Measurements from ENCODE around the gene HMCES.
"Not testable (repeated sequence)": the region's sequence is repeated elsewhere in the genome, so short reads cannot be mapped to it uniquely, and the experiment has no call there.

HMCES gene

GRCh38 chr3:129347458-129347845, 68.8 kb downstream of the HMCES start:
- Histone ChIP-seq H3K4me3 (ENCODE audit: low read depth, low read length) (no peak overlapping the region), H3K36me3 (ENCODE audit: control insufficient read depth in 2 of 2, insufficient read depth in 1 of 2, low read length in 2 of 2) (no peaks in the 10 kb centered on the region), H3K9me3 (ENCODE audit: control insufficient read depth, insufficient read depth, low read depth, low read length) (no peaks in the 10 kb centered on the region), H3K4me1 (ENCODE audit: control insufficient read depth, insufficient read depth, low read length) (no peaks in the 10 kb centered on the region), H3K27ac (ENCODE audit: extremely low read depth, low read depth, low read length) (no peak overlapping the region)
- ChIA-PET CTCF (interaction anchor here (0.8 kb wide), 1 partner anchor 19 kb away, joined by 5 read pairs; no protein-coding TSS in a partner anchor), POLR2A (no interaction called here)
- TF ChIP-seq GLIS1 (tag by site-specific recombination; IDR thresholded peaks at IDR 0.05) (no peak), ZNF623 (tag by site-specific recombination; IDR thresholded peaks at IDR 0.05) (no peak), ZNF558 (tag by site-specific recombination; IDR thresholded peaks at IDR 0.05) (no peak), ZNF324 (tag by site-specific recombination; IDR thresholded peaks at IDR 0.05) (no peak), ZNF366 (tag by site-specific recombination; conservative IDR thresholded peaks at IDR 0.05) (no peak), ZNF266 (tag by site-specific recombination; IDR thresholded peaks at IDR 0.05; ENCODE audit: low read depth) (no peak), ZNF624 (tag by site-specific recombination; IDR thresholded peaks at IDR 0.05) (no peak), ZNF10 (tag by site-specific recombination; IDR thresholded peaks at IDR 0.05) (no peak), ZBTB21 (tag by site-specific recombination; IDR thresholded peaks at IDR 0.05) (no peak), ZNF18 (tag by site-specific recombination; IDR thresholded peaks at IDR 0.05) (no peak), ZNF610 (tag by site-specific recombination; IDR thresholded peaks at IDR 0.05; ENCODE audit: borderline replicate concordance) (no peak), ZNF776 (tag by site-specific recombination; IDR thresholded peaks at IDR 0.05; ENCODE audit: borderline replicate concordance) (no peak), OSR2 (tag by site-specific recombination; IDR thresholded peaks at IDR 0.05) (no peak), ZNF274 (IDR thresholded peaks at IDR 0.05; ENCODE audit: low read length) (no peak), ZNF274 (tag by site-specific recombination; IDR thresholded peaks at IDR 0.05; ENCODE audit: borderline replicate concordance) (no peak), YY2 (tag by site-specific recombination; IDR thresholded peaks at IDR 0.05) (no peak), MYNN (tag by site-specific recombination; IDR thresholded peaks at IDR 0.05; ENCODE audit: borderline replicate concordance) (no peak), YY1 (tag by site-specific recombination; IDR thresholded peaks at IDR 0.05) (no peak), SALL2 (tag by site-specific recombination; IDR thresholded peaks at IDR 0.05; ENCODE audit: borderline replicate concordance) (no peak), BCL11A (tag by site-specific recombination; IDR thresholded peaks at IDR 0.05; ENCODE audit: low read depth) (no peak)

- ChIA-PET CTCF (interaction anchor here (0.7 kb wide), 1 partner anchor 477 kb away, joined by 3 read pairs; no protein-coding TSS in a partner anchor), POLR2A (no interaction called here)
- H3K4me1 ChIP-seq (ENCODE audit: control insufficient read depth, insufficient read depth, low read length), result no peaks in the 10 kb centered on the region
- H3K27ac ChIP-seq (ENCODE audit: extremely low read depth, low read depth, low read length), result no peak overlapping the region
- no peaks in the 10 kb centered on the region for H3K36me3 ChIP-seq (ENCODE audit: control insufficient read depth in 2 of 2, insufficient read depth in 1 of 2, low read length in 2 of 2)
- H3K9me3 ChIP-seq (ENCODE audit: control insufficient read depth, insufficient read depth, low read depth, low read length), result no peaks in the 10 kb centered on the region
- H3K4me3 ChIP-seq (ENCODE audit: low read depth, low read length), result no peak overlapping the region
- TF ChIP-seq ZNF777 (tag by site-specific recombination; IDR thresholded peaks at IDR 0.05; ENCODE audit: borderline replicate concordance) (no peak), ZNF623 (tag by site-specific recombination; IDR thresholded peaks at IDR 0.05) (peak; percentile 95)
These were observed 70.1 kb downstream of the HMCES start for GRCh38 chr3:129348734-129349133.

GRCh38 chr3:129349169-129349568, 70.5 kb downstream of the HMCES start:
- POLR2A ChIA-PET; H3K36me3 ChIP-seq (ENCODE audit: control insufficient read depth in 2 of 2, insufficient read depth in 1 of 2, low read length in 2 of 2); H3K4me3 ChIP-seq (ENCODE audit: low read depth, low read length); H3K27ac ChIP-seq (ENCODE audit: extremely low read depth, low read depth, low read length); H3K4me1 ChIP-seq (ENCODE audit: control insufficient read depth, insufficient read depth, low read length); H3K9me3 ChIP-seq (ENCODE audit: control insufficient read depth, insufficient read depth, low read depth, low read length): not testable (repeated sequence)
- CTCF ChIA-PET, result interaction anchor here (0.7 kb wide), 1 partner anchor 476 kb away, joined by 3 read pairs; no protein-coding TSS in a partner anchor
